GM12872 (cell line): ENCODE measurements around the gene CCDC57.

Experiments
- TF ChIP-seq, protein P1 (sequence below): IDR thresholded peaks from 3 replicates; pipeline ENCODE4 v1.5.1; 2011; ENCODE audit warnings: low read depth, mild to moderate bottlenecking, low read length, moderate library complexity; ENCODE audit not compliant: insufficient read depth

Gene CCDC57

DNA sequence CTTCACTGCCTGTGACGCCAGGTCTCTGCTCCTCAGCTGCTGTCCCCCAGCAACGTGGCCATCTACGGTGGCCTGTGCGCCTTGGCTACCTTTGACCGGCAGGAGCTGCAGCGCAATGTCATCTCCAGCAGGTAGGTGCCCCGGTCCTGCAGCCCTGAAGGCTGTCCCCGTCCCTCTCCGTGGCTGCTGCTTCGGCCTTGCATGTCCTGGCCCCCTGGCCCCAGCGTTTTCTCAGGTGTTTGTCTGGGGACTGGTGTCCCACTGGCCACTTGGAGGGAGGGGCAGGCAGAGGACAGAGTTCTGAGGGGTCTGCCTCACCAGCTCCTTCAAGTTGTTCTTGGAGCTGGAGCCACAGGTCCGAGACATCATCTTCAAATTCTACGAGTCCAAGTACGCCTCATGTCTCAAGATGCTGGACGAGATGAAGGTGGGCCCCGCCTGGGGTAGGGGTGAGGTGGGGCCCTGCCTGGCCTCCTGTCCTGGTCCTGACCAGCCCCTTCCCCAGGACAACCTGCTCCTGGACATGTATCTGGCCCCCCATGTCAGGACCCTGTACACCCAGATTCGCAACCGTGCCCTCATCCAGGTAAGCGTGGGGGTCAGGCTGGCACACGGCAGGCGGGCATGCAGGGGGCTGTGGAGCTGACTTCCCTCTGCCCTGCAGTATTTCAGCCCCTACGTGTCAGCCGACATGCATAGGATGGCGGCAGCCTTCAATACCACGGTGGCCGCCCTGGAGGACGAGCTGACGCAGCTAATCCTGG lies 156.5 kb downstream of the CCDC57 start:
- TF ChIP-seq, protein P1, sequence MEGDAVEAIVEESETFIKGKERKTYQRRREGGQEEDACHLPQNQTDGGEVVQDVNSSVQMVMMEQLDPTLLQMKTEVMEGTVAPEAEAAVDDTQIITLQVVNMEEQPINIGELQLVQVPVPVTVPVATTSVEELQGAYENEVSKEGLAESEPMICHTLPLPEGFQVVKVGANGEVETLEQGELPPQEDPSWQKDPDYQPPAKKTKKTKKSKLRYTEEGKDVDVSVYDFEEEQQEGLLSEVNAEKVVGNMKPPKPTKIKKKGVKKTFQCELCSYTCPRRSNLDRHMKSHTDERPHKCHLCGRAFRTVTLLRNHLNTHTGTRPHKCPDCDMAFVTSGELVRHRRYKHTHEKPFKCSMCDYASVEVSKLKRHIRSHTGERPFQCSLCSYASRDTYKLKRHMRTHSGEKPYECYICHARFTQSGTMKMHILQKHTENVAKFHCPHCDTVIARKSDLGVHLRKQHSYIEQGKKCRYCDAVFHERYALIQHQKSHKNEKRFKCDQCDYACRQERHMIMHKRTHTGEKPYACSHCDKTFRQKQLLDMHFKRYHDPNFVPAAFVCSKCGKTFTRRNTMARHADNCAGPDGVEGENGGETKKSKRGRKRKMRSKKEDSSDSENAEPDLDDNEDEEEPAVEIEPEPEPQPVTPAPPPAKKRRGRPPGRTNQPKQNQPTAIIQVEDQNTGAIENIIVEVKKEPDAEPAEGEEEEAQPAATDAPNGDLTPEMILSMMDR: no peak

DNA sequence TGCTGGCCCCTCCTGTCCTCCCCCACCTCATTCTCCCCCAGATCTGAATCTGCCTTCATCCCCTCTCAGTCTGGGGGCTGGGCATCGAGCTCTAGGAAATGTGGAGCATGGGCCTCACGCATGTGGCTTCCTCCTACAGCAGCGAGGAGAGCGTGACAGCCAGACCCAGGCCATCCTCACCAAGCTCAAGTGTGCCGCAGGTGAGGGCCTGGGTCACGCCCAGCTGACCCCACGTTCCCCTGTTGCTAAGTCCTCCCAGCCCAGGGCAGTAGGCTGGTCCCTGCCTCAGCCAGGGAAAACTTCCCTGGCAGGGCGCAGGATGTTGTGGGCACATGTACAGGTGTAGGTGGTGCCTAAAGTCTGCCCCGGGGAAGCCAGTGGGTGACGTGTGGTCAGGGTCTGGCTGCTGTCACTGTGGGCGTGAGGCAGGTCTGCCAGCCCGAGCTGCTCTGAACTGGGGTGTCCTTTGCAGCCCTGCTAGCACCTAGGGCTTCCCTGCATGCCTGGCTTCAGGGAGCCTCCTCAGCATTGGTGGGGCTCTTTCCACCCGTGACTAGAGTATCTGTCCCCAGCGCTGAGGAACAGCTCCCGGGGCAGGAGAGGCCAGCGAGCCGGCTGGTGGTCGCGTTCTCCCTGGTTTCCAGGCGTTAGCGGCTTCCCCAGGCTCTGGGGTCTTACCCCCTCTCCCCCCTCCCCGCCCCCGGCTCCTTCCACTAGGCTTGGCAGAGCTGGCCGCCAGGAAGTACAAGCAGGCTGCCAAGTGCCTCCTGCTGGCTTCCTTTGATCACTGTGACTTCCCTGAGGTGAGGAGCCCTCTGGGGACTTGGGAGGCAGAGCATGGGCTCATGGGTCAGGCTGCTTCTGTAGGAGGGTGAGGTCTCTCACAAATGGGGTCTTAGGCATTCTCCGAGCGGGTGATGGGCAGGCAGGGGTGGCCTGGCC lies 157.3 kb downstream of the CCDC57 start:
- TF ChIP-seq, protein P1: no peak

DNA sequence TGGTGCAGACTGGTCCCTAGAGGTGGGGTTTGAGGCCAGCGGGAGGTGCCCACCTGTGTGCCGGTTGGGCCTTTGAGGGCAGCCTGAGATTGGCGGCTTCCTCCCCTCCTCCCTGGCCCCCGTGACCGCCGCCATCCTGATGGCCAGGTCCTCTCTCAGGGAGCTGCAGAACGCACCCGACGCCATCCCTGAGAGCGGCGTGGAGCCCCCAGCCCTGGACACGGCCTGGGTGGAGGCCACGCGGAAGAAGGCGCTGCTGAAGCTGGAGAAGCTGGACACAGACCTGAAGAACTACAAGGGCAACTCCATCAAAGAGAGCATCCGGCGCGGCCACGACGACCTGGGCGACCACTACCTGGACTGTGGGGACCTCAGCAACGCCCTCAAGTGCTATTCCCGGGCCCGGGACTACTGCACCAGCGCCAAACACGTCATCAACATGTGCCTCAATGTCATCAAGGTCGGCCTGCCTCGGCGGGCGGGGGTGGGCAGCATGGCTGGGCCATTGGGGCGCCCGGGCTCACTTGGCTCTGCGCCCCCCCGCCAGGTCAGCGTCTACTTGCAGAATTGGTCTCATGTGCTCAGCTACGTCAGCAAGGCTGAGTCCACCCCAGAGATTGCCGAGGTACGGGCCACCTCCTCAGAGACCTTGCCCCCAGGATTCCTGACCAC lies 158.2 kb downstream of the CCDC57 start:
- TF ChIP-seq, protein P1: no peak

DNA sequence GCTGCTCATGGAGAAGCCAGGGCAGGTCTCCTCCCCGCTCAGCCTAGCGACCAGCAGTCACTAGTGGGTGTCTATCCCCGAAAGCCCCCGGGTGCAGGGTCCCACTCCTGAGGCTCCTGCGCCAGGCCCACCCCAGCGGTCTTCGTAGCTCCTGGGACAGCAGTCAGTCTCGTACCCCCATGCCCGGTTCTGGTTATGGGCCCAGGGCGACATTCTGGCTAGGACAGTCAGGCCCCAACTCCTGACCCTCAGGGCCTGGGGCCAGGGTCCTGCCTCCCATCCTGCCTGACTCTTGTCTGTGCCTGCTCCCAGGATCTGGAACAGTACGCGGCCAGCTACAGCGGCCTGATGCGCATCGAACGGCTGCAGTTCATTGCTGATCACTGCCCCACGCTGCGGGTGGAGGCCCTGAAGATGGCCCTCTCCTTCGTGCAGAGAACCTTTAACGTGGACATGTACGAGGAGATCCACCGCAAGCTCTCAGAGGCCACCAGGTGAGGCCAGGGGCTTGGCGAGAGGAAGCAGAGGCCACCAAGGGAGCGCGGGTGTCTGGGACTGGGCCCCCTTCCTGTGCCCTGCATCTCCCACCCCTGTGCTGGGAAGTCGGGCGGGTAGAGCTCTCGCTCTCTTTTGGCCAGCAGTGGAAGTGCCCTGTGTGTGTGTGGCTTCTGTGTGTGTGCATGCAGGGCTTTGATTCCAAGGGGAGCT lies 158.9 kb downstream of the CCDC57 start:
- TF ChIP-seq, protein P1: no peak

DNA sequence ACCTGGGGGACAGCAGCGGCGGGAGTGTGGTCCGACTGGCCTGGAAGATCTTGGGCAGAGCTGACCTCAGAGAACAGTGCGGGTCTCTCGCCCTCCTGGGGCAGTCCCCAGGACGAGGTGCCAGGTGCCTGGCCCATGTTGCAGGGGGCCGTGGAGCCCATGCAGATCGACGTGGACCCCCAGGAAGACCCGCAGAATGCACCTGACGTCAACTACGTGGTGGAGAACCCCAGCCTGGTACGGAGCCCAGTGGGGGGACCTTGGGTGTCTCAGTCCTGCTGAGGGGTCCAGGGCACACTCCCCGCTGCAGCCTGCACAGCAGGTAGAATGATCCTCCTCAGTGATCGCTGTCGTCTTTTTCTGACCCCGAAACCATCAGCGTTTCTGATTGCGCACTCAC lies 159.5 kb downstream of the CCDC57 start:
- TF ChIP-seq, protein P1: no peak

DNA sequence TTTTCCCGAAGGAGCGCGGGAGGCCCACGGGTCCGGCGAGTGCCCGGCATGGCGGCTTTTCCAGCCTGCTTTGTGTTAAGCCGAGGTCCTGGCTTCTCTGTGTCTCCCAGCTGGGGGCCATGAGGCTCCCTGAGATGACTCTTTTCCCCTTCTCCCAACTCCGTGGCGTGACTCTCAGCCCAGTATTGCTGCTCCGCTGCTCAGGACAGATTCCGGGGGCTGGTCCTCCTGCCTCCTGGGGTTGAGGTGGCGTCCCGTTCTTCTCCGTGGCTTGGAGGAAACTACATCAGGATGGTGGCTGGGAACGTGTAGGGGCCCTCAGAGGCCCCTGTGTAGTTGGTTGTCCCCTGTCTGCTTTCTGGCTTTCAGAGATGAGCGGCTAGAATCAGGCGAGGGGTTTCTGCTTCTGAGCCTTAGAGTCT lies 160.0 kb downstream of the CCDC57 start:
- TF ChIP-seq, protein P1: no peak
